IPS-NIHi7 (cell line): ENCODE data around the gene GPSM1.

Experiments used
- DNase-seq: peaks from one replicate; pipeline ENCODE4 v3.0.0; 2012; ENCODE audit warnings: mixed read lengths; ENCODE audit errors: extremely low spot score

Gene GPSM1

GRCh38 chr9:136304981-136305380, 22.4 kb upstream of the GPSM1 start:
- no peak for DNase-seq

- DNase-seq = no peak
Observed at GRCh38 chr9:136305804-136306203, 21.5 kb upstream of the GPSM1 start.

GRCh38 chr9:136306211-136307208, 20.8 kb upstream of the GPSM1 start:
- DNase-seq = no peak

- DNase-seq = no peak
Observed at GRCh38 chr9:136307215-136307750, 20.1 kb upstream of the GPSM1 start.

GRCh38 chr9:136308006-136308701, 19.2 kb upstream of the GPSM1 start:
- DNase-seq = no peak

GRCh38 chr9:136308702-136309053, 18.7 kb upstream of the GPSM1 start:
- DNase-seq = no peak

GRCh38 chr9:136309101-136309801, 18.1 kb upstream of the GPSM1 start:
- no peak for DNase-seq

GRCh38 chr9:136309806-136310220, 17.5 kb upstream of the GPSM1 start:
- no peak for DNase-seq

GRCh38 chr9:136310273-136311030, 16.9 kb upstream of the GPSM1 start:
- DNase-seq = no peak

GRCh38 chr9:136311051-136312008, 16.0 kb upstream of the GPSM1 start:
- no peak for DNase-seq

GRCh38 chr9:136312009-136312375, 15.3 kb upstream of the GPSM1 start:
- DNase-seq = no peak

GRCh38 chr9:136312436-136312835, 14.9 kb upstream of the GPSM1 start:
- peak; percentile 78 for DNase-seq

GRCh38 chr9:136313111-136314055, 14.0 kb upstream of the GPSM1 start:
- DNase-seq = no peak

GRCh38 chr9:136314056-136314416, 13.3 kb upstream of the GPSM1 start:
- DNase-seq = no peak

- no peak for DNase-seq
Observed at GRCh38 chr9:136314944-136315343, 12.4 kb upstream of the GPSM1 start.

GRCh38 chr9:136316271-136316751, 11.0 kb upstream of the GPSM1 start:
- DNase-seq = no peak

- DNase-seq = no peak
Observed at GRCh38 chr9:136316896-136317676, 10.3 kb upstream of the GPSM1 start.

GRCh38 chr9:136317695-136318094, 9.6 kb upstream of the GPSM1 start:
- DNase-seq = no peak
